HG02981 (cell line): ENCODE results near the gene BRD7.

ENCODE experiments used
- ATAC-seq: cut with Tn5 transposase; IDR thresholded peaks from one replicate; pipeline ENCODE4 v1.9.1; 2021; ENCODE audit warnings: mild to moderate bottlenecking, moderate library complexity; ENCODE audit not compliant: unreplicated experiment

BRD7 gene

DNA sequence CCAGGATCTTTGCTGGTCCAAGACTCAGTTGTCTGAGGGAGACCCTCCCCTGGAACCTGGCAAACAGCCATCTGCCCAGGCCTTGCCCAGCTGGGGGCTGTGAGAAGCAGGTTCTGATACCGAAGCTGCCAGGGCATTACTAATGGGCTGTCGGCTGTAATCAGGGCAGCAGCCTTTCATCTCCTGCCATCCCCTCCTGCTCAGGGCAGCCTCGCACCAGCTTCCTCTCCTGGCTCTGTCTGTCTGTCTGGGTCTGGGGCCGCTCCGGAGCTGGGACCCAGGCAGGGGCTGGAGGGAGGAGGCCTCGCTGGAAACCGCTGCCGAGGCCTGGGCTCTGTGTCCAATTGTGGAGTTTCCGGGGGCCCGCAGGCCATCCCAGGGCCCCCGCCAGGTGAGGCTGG, 21.6 kb upstream of the BRD7 start:
- ATAC-seq: no peak

DNA sequence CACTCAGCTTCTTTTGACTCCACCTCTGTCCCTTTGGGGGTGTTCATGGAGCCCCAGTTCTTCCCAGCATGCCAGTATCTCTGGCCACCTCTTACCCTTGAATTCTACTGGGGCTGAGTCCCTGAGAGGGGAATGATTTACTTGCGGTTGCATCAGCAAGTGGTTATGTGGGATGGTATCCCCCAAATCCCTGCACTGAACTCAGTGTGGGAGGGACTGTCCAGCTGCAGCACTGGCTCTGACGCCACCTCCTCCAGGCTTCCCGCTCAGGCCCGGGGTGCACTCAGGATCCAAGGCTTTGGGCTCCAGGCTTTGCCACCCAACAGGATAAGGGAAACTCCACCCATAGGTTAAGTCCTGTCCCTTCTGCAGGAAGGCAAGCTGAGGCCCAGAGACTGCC, 21.1 kb upstream of the BRD7 start:
- ATAC-seq: no peak

DNA sequence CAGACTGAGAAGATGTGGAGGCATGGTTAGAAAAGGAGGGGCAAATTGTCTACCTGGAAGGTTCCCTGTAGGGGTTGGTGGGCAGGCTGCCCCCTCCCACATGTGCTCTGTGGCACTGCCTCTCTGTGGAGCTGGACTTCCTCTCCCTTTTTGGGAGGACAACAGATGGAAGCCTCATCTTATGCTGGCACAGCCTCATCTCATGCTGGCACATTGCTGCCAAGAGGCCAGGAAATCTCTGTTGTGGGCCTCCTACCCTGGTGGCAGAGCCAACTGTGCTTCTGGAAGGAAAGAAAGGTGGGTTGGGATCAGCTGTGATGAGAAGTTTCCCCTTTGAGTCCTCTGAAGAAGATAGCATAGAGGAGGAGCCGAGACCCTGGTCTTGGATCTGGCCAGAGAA, 19.7 kb upstream of the BRD7 start:
- no peak for ATAC-seq

DNA sequence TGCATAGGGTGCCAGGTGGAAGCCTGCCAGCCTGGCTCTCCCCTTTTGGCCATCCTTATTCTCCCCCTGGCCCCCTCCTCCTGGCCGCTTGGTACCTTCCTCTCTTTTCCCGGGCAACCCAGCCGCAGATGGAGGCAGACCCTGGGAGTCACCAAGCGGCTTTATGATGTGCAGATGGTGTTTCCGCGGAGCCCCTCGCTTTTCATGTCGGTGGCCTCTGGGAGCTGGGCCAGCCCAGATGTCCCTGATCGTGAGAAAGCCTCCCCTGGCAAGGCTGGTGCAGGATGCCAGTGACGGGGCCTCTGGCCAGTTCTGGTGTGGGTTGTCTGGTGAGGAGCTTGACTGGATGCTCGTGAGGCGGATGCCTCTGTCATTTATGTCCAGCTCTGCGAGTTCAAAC, 18.0 kb upstream of the BRD7 start:
- ATAC-seq: no peak

DNA sequence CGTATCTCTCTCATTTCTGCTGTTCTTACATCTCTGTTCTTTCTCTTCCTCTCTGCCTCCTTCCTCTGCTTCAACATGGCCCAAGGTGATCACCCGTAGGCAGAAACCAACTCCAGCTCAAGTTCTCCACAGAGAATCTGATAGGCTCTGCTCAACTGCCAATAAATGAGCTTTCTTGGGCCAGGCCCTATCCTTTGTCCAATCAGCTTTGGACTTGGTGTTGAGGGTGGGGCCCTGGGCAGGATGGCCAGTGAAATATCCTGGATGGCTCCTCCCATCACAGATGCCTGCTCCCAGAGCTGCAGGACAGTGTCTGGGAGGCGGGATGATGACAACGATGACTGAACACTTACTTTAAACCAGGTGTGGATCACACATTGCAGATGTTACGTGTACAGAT, 17.4 kb upstream of the BRD7 start:
- no peak for ATAC-seq

DNA sequence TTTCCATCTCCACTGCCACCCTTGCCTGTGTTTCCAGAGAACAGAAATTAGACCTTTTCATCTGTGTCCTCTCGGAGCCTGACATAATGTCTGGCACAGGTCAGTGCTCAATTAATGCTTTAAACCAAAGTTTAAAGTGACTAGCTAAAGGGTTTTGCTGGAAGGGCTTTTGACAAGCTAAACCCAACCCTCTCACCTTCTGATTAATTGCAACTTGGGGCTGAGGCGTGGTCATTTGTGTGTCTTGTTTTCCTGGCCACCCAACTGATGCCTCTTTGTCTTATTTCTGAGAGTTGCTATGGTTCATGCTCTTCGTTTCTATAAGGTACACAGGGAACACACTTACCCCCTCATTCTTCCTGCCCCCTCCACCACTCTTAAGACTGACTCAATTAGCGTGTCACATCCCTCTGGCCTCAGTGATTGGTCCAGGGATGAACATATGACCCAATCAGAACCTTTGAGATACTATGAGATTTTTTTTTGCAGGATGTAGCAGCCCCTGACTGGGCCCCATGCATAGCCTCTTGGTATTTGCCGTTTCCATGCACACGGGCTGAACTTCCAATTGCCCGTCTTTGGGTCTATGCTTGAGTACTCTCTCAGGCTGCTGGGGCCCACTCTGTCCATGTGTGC, 15.8 kb upstream of the BRD7 start:
- ATAC-seq: no peak

DNA sequence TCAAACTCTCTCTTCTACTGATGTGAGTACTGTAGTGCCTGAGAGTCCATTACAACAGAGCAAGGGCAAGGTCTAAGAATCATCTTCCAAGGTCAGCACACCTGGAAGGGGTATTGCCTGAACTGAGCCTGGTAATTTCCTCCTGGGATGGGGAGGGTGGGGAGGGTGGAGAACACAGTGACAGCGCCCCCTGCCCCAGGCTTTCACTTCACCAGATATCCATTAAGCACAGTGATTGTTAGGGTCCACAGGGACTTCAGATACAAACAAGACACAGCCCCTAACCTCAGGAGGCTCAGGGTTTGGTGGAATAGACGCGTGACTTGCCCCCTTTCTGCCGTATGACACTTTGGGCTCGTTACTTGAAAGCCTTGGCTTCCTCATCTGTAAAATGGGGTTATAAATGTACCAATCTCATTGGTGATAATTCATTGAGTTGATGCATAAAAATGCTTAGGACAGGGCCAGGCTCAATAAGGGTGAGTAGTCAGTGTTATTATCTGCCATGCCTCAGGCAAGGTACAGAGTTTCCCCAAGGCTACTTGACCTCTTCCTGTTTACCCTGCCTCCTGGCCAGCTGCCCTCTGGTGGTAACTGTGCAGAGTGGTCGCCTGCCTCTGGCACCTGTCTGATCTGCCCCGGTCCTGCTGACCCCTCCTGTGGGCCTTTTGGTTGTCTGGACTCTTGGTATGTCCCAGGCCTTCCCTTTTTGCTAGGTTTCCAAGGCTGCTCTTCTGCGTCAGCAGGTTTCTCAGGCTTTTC, 13.1 kb upstream of the BRD7 start:
- ATAC-seq: no peak

DNA sequence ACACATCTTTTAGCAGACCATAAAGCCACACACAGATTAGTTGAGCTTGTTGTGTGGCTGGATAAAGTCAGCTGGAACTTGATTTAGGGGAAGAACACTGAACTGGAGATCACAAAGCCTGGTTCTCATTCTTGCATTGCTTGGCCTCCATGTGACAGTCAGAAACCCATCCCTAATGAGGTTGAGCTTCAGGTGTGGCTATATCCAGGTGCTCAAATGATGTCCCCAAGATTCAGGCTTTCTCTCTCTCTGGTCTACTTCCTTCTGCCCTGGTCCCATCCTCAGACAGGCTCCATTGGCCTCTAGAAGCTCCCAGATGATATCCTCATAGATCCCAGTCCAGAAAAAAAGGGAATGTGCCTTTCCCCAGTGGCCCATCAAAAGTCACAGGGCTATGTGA, 9.6 kb upstream of the BRD7 start:
- no peak for ATAC-seq

DNA sequence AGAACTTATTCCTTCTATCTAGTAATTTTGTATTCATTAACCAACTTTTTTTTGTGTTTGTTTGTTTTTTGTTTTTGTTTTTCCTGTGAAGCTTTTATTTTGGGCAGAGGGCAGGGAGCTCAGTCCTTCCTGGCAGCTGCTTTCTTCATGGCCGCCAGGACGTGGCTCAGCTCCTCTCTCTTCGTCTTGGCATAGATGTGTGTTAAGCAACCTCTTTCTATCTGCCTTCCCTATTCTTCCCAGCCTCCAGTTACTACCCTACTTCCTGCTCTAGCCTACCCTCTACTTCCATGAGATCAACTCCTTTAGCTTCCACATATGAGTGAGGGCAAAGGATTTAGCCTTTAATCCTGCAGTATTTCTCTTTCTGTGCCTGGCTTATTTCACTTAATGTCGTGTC, 8.2 kb upstream of the BRD7 start:
- no peak for ATAC-seq

DNA sequence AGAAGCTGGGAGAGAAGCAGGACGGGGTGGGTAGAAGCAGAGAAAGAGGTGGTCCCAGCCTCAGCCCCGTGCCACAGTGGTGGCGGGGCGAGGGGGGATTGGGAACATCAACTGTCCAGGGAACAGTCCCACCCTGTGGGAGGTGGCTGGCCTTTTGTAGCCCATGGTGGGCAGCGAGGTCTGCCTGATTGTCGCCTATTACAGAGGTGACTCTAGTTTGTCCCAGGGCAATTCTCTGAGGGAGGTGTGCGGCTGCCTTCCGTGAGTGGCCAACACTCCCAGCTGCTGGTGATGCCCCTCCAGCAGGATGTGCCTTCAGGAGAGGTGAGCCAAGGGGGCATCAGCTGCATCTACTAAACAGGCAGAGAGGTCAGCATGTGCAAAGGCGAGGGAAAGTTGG, 5.0 kb upstream of the BRD7 start:
- ATAC-seq: no peak

DNA sequence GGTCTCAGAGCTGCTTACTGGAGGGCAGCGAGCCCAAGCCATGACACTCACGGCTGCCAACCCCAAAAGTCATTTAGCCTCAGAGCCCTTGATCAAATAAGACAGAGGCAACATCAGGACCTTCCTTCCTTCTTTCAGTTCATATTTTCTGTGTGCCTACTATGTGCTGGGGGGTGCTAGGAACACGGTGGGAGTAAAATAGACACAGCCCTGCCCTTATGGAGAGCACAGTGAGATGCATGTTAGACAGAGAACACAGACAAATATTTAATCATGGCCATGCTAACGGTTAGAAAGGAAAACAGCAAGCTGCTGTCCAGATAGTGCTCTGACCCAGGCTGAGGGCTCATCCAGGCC, 4.5 kb upstream of the BRD7 start:
- no peak for ATAC-seq

DNA sequence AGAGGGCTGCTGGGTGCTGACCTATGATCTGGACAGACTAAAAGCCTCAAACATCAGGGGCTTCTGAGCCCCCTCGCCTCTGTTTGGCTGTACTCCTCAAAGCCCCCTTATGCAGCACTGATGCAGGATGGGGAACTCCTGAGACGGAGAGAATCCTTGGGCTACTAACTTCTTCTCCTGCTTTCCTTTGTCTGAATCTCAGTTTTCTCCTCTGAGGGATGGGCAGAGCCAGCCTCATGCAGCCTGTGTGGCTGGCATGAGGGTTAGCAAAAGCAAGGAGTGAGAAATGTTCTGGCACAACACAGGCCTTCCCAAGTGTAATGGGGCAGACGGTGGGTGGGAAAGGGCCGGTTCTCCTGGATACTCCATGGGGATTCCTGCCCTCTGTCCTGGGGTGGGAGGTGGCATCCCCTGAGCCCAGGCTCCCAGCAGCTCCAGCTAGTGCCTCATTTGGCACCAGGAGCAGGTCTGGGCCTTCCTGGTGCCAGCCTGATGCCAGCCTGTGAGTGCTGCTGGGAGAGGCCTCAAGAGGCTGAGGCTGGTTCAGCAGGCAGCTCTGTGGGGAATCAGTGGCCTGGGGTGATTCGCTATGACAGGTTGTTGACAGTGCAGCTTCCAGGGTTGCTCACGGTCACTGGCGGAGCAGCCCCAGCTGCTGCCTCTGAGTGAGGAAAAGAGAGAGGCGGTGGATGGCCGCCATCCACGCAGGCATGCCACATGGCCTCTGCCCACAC, 4.0 kb upstream of the BRD7 start:
- no peak for ATAC-seq

DNA sequence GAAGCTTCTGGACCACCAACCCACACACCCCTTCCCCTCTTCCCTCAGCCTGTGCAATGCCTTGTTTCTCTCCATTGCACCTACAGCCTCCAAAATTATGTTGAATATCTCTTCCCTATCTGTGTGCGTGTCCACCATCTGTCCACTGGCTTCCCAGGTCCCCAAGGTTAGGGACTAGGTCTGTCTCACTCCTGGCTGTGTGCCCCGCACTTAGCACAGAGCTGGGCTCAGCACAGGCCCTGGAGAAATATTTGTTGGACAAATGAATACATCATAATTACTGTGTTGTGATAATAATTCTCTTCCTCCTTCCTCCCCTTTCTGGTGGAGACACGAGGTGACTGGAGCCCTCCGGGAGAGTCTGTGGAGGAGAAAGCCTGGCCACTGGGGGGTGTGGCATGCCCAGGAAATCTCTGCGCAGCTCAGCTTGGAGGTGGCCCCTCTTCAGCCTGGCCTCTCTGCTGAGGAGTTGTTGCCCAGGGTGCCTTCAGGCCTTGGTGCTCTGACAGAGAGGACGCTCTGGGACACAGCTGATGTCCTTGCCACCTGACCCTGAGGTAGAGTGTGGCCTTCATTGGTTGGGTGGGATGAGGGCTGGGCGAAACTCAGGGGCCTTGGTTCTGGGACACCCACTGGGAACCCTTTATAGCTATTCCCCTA, 3.3 kb upstream of the BRD7 start:
- no peak for ATAC-seq

DNA sequence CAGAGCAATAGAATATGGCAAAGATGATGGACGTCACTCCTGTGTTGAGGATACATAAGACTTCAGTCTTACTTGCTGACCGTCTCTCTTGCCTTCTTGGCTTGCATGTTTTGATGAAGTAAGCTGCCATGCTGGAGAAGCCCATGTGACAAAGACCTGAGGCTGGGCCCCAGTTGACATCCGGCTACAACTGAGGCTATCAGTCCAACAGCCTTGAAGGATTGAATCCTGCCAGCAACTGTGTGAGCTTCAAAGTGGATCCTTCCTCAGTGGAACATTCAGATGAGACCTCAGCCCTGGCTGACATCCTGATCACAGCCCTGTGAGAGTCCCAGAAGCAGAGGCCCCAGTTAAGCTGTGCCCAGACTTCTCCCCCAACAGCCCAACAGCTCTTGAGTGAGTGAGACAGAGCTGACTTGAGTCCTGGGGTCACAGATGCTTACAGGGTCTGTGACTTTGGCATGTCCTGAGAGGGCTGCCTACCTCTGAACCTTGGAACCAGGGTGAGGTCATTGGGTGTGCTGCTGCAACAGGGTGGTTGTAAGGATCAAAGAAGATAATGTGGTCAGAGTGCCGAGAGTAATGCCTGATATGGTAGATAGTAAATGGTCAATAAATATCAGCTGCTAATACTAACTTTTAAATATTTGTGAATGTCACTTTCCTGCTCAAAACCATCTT, 2.4 kb upstream of the BRD7 start:
- no peak for ATAC-seq

DNA sequence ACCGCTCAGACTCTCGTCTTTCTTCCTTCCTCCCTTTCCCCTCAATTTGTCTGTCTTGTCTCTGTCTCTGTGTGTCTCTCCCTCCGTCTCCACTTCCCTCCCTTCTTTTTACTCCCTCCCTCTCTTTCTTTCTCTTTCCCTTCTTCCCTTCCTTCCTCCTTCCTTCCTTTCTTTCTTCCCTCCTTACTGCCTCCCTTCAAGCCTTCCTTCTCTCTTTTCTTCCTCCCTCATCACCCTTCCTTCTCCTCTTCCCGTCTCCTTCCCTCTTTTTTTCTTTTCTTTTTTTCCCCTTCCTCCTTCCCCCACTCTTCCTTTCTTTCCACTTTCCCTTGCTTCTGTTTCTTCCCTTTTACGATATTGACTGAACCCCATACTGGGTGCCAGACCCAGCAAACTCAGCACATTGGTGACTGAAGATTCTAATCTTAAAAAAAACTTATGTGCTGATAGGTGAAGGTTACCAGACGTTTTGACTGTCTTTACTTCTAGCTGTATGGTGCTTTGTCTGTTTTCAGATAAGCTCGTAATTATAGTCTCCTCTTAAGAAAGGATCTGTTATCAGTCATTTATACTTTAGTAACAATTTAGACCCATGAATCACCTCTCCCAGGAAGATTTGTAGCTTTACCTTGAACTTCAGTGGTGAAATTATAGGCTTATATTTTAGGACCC, 481 bp upstream of the BRD7 start:
- ATAC-seq: no peak

DNA sequence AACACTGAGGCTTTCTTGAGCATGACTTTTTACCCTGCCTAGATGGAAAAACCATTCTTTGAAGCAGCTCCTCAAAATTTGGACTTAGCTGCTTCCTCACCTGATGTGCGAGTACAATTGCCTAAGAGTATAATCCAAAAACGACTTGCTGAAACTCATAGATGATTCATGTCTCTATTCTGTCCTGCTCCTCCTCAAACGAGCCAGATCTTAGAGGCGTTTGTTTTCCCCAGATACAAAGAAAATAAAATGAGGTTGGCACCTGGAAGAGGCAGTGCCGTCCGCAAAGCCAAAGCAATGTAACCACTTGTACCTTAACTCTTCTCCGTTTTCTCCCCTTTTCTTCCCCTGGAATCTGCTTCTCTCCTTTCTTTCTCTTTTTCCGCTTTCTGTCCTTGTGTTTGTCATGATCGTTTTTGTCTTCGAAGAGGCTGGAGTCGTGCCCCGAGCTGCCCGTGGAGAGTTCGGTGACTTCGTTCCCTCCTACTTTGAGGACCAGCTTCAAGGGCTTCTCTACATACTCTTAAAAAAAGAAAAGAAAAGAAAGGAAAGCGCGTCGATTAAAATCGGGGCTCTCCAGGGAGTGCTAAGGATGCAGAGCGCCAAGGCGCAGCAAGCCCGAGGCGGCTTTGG, 895 bp downstream of the BRD7 start:
- ATAC-seq: no peak

DNA sequence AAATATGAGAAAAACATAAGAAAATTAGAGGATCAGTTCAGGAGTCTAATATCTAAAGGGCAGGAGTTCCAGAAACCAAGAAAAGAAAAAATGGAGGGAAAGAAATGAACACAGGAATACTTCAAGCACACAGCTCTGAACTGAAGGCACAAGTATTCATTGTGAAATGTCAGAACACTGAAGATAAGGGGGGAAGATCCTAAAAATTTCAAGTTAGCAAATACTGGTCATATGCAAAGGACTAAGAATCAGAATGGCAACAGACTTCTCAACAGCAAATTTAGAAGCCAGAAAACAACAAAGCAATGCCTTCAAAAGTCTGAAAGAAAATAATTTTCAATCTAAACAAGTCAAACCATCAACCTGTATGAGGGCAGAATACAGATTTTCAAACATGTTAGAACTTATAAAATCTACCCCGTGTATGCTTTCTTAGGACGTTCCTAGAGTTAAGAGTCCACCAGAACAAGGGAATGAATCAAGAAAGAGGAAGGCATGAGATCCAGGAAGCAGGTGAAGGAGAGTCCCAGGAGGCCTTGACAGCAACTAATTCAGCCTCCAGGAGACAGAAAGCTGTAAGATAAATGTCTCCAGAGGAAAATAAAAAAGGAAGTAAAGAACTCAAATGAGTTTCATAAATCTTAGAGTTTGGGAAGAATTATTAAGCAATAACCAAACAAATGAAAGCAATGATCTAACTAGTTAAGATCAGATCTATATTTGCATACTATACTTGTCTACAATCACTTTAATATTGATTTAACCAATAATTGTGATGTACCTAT, 2.8 kb downstream of the BRD7 start:
- ATAC-seq: no peak

DNA sequence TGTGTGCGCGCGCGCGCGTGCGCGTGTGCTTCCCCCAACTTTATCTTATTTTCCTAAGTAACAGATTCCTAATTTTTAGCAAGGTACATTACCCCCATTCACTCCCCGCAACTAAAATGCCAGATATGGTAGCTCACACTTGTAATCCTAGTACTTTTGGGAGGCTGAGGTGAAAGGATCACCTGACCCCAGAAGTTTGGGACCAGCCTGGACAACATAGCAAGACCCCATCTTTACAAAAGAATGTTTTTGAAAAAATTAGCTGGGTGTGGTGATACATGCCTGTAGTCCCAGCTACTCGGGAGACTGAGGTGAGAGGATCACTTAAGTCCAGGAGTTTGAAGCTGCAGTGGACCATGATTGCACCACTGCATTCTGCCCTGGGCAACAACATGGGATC, 5.1 kb downstream of the BRD7 start:
- ATAC-seq: no peak

DNA sequence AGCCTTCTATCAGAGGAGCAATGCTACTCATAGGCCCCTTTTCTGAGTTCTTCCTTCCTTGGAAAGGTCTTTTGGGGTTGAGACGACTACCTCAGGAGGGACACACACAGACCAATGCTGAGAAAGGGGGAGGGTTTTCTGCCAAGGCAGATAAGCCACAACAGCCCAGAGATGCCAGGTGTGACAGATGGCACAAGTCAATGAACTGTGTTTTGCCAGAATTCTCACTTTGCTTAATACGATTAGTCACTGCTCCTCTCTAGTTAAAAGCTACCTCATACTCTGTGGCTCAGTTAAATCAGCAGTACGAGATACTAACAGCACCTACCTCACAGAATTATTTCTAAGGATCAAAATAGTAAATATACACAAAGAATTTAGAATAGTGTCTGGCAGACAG, 8.0 kb downstream of the BRD7 start:
- no peak for ATAC-seq
